ENCODE results near the gene DRG2.

The DRG2 gene

DNA sequence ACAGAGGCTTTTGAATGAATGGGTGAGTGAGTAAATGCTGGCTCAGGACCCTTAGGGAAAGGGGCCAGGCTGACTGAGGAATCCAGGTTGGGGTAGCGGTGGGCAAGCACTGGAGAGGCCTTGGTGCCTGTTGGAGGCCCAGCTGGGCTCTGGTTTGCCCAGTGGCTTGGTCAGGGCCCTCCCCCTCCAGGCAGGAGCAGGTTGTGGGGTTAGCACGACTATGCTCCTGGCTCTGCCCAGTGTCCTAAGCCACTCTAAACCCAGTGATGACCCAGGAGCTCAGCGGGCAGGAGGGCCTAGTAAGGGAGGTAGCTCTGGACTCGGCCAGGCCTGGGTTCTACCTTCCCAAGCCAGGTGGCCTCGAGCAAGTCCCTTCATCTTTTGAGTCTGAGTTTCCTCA is 28.3 kb downstream of the DRG2 start:
- no peak for DNase-seq (ENCODE audit: low read depth)

DNA sequence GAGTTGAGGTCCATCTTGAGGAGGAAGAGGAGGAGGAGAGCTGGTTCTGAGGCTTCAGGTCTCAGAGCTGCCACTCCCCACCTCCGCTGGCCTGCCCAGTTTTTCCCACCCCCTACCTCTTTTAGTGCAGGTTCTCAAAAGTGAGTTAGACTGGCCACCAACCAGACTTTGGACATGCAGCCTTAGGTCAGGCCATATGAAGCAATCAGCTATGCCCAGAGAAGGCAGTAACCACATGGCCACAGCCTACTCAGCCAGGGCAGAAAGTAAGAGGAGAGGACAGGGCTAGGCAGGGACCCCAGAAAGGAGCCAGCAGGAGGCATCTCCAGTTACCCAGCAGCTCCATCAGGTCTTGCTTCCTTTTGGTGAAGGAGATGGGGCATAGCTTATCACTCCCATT is 29.8 kb downstream of the DRG2 start:
- no peak for DNase-seq (ENCODE audit: low read depth)

DNA sequence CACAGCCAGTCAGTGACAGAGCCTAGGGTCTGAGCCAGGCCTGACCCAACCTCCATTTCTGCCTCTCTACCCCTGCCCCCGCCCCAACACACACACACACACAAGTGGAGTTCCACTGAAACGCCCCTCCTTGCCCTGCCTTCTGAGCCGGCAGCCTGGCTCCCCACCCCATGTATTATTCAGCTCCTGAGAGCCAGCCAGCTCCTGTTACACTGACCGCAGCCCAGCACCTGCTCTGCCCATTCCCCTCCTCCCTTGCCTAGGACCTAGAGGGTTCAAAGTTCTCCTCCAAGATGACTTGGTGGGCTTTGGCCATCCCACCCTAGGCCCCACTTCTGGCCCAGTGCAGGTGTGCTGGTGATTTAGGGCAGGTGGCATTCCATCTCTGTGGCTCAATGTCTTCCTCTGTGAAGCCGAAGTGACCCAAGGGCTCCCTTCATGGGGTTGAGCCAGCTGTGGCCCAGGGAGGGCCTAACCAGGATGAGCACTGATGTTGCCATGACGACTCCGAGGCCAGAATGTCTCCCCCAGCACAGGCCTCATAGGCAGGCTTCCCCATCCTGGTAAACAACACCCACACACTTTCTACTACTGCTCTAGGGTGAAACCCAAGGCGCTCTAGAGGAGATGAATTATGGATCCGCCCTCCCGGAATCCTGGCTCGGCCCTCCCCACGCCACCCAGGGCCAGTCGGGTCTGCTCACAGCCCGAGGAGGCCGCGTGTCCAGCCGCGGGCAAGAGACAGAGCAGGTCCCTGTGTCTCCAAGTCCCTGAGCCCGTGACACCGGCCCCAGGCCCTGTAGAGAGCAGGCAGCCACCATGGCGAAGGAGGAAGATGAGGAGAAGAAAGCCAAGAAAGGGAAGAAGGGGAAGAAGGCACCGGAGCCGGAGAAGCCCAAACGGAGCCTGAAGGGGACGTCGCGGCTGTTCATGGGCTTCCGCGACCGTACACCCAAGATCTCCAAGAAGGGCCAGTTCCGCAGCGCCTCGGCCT is 30.5 kb downstream of the DRG2 start:
- no peak for DNase-seq (ENCODE audit: low read depth)

DNA sequence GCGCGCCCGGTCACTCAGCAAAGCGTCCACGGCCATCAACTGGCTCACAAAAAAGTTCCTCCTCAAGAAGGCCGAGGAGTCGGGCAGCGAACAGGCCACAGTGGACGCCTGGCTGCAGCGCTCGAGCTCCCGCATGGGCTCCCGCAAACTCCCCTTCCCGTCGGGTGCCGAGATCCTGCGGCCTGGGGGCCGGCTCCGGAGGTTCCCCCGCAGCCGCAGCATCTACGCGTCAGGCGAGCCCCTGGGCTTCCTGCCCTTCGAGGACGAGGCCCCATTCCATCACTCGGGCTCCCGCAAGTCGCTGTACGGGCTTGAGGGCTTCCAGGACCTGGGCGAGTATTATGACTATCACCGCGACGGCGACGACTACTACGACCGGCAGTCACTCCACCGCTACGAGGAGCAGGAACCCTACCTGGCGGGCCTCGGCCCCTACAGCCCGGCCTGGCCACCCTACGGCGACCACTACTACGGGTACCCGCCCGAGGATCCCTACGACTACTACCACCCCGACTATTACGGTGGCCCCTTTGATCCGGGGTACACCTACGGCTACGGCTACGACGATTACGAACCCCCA is 31.5 kb downstream of the DRG2 start:
- DNase-seq (ENCODE audit: low read depth) = no peak

DNA sequence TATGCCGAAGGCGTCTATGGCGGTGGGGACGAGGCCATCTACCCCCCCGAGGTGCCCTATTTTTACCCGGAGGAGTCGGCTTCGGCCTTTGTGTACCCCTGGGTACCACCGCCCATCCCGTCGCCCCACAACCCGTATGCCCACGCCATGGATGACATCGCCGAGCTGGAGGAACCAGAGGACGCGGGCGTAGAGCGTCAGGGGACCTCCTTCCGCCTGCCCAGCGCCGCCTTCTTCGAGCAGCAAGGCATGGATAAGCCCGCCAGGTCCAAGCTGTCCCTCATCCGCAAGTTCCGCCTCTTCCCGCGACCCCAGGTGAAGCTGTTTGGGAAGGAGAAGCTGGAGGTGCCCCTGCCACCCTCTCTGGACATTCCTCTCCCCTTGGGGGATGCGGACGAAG is 32.2 kb downstream of the DRG2 start:
- DNase-seq (ENCODE audit: low read depth) = no peak

DNA sequence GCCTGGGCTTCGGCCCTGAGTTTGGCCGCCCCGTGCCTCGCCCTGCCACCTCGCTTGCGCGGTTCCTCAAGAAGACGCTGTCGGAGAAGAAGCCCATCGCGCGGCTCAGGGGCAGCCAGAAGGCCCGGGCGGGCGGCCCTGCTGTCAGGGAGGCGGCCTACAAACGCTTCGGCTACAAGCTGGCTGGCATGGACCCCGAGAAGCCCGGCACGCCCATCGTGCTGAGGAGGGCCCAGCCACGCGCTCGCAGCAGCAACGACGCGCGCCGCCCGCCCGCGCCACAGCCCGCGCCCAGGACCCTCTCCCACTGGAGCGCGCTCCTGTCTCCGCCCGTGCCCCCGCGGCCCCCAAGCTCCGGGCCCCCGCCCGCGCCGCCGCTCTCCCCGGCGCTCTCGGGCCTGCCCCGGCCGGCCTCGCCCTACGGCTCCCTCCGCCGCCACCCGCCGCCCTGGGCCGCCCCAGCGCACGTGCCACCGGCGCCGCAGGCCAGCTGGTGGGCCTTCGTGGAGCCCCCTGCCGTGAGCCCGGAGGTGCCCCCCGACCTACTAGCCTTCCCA is 32.8 kb downstream of the DRG2 start:
- no peak for DNase-seq (ENCODE audit: low read depth)

DNA sequence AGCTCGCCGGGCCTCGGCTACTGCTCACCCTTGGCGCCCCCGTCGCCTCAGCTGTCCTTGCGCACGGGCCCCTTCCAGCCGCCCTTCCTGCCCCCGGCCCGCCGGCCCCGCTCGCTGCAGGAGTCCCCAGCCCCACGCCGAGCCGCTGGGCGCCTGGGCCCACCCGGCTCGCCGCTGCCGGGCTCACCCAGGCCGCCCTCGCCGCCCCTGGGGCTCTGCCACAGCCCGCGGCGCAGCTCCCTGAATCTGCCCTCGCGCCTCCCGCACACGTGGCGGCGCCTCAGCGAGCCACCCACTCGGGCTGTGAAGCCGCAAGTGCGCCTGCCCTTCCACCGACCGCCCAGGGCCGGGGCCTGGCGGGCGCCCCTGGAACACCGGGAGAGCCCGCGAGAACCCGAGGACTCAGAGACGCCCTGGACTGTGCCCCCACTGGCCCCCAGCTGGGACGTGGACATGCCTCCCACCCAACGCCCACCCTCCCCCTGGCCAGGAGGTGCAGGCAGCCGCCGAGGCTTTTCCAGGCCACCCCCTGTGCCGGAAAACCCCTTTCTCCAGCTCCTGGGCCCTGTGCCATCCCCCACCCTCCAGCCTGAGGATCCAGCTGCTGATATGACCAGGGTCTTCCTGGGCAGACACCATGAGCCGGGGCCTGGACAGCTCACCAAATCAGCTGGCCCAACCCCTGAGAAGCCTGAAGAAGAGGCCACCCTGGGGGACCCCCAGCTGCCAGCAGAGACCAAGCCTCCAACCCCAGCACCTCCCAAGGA is 33.6 kb downstream of the DRG2 start:
- DNase-seq (ENCODE audit: low read depth) = no peak

DNA sequence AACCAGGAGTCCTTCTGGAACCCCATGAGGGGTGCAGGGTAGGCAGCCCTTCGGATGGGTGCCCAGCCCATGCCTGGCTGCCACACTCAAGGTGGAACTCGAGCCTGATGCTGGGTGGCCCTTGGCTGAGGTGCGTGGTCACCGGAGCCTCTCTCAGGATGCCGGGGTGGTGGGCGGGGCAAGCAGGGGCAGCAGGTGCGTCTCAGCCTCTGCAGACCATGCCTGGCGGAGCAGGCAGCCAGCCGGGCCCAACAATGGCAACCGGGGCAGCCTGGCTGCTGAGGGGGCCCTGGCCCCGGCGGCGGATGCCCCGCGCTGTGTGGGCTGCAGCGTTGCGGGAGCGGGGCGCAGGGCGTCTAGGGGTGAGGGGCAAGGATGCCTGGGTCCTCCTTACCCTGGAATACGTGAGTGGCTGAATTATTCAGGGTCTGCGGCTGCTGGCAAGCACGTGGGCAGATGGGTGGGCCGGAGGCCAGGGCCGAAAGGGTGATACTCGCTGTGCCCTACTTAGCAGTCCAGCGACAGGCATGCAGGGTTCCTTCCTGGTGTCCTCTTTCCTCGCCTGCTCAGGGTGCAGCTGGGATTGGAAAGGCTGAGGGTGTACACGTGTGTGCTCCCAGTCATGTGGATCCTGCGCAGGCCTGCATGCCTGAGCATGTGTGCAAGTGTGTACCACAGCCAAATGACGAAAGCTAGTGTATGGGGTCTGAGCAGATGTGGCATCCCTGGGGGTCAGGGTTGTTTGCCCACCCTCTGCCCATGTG is 35.4 kb downstream of the DRG2 start:
- DNase-seq (ENCODE audit: low read depth) = no peak

DNA sequence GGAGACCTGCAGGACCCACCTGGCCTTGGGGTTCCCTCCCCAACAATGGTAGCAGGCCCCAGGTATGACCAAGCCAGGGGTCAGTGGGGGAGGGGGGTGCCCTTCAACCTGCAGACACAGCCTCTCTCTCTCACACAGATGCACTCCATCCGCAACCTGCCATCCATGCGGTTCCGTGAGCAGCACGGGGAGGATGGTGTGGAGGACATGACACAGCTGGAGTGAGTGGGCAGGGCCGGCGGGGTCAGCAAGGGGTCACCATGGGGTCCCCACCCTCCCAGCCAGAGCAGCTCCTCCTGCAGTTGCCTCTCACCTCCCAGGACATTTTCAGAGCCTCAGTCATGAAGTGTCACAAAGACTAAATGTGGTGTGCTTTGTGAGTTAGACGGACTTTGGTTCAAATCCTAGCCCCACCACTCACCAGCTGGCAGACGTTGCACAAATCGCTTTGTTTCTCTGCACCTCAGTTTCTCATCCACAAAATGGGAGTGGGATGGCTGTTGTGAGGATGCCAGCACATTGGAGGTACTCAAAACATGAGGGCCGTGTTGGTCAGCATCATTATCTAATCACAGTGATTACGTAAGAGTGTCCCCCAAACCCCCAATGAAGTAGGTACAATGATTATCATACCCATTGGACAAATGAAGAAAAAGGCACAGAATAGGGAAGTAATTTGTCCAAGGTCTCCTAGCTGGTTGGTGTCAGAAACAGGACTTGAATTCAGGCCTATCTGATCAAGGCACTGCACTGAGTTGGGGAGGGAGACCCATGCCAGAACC is 36.8 kb downstream of the DRG2 start:
- DNase-seq (ENCODE audit: low read depth) = no peak

DNA sequence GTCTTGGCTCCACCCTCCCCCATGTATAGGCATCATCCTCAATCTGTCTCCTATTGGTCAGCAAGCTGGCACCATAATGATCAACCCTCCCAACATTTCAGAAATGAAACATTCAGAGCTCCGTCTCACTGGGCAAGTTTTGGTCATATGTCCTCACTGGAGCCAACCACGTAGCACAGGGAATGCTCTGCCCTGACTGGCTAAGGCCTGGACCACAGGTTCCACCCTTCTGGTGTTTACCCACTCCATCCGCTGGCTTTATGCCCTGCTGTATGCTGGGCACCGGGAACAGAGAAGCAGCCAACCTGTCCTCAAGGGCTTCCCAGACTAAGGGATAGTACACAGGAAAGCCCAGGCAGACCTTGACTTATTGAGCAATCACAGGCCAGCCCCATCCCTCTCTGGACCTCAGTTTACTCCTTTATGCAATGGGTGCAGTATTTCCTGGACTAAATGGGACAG is 41.3 kb downstream of the DRG2 start:
- DNase-seq (ENCODE audit: low read depth) = no peak

DNA sequence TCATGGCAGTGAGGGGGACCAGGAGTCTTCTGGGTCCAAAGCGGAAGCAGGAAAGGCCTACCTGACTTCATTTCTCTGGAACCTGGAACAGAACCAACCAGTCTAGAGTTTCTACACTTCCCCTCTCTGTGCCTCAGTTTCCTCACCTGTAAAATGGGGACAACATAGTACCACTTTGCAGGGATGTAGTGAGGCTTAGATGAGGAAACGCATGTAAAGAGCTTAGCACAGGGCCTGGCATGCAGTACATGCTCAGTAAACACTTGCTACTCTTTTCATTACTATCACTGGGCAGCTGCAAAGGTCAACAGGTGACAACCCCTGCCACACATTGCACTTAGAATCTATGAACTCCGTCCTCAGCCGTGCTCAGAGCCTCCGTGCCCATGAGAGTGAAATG is 45.0 kb downstream of the DRG2 start:
- DNase-seq (ENCODE audit: low read depth) = no peak

DNA sequence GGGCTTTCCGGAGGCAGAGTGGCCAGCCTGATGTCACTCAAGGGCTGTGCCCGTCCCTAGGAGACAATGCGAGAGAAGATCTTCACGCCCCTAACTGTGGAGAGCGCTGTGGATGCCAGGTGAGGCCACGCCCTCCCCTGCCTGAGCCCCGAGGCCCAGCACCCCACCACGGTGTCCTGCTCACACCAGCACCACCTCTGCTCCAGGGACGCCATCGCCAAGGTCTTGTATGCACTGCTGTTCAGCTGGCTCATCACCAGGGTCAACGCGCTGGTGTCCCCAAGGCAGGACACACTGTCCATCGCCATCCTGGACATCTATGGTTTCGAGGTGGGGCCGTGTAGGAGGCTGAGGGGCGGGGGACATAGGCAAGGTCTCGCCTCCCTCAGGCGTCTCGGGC is 48.6 kb downstream of the DRG2 start:
- DNase-seq (ENCODE audit: low read depth) = no peak

DNA sequence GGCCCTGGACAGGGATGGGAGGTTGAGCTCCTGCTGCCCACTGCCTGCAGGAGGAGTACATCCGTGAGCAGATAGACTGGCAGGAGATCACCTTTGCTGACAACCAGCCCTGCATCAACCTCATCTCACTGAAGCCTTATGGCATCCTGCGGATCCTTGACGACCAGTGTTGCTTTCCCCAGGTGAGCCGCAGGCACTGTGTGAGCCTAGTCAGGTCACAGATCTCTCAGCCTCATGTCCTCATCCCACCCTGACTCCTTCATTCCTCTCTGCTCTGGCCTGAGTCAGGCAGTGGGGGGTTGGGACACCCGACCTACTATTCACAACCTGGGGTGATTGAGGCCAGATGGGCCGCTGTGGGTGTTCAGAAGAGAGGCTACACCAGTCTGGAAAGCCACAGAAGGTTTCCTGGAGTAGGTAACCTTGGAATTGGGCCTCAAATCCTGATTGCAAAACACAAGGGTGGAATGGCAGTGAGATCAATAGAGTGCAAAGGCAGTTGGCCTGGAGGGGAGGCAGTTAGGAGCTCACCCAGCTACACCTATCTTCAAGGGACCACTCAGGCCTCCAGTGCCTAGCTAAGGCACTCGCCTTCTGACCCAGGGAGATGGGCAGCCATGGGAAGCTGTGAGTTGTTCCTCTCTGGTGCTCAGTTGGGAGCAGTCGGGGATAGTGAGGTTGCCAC is 50.5 kb downstream of the DRG2 start:
- DNase-seq (ENCODE audit: low read depth) = no peak

DNA sequence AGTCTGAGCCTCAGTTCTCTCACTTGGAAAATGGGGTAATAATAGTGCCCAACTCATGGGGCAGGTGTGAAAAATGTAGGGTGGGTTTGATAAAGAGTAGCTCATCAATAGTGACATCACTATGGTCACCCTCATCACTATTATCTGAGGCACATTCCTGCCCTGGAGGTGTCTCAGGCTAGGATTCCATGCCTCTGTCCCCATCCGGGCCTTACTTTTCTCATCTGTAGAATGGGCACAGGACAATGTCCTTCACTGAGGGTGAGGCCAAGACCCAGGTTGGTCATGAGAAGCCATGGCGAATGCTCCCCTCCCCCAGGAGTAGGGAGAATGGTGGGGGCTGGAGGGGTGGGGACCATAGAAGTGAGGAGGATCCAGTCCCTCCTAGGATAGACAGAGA is 51.3 kb downstream of the DRG2 start:
- no peak for DNase-seq (ENCODE audit: low read depth)

DNA sequence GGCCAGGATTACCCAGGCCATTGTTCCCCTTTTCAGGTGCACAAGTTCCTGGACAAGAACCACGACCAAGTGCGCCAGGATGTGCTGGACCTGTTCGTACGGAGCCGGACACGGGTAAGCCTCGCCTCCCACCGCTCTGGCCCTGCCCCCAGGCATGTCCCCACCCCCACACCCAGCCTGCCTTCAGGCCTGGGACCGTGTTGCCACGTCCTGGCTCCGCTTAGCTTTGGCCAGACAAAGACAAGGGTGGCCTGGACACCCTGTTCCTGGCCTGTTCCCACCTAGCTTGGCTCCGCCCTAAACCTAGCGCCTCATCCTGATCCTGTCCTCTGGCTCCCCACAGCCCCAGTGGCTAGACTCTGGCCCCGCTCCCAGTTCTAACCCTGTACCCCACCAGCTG is 51.8 kb downstream of the DRG2 start:
- DNase-seq (ENCODE audit: low read depth) = no peak

DNA sequence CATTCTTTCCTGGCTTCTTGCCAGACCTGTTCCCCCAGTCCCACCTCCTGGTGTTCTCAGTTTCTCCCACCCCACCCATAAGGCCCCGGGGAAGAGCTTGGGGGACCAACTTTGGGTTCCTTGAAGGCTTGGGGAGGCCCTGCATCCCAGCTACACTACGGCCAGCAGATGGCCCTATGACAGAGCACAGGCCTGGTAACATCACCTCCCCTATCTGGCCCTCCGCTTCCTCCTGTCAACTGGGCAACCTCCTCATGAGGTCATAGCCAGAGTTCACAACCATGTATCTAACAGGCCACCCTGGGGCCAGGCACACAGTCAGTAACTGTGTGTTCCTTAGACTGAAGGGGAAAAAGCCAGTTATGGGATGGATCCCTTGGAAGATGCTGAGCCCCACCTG is 52.2 kb downstream of the DRG2 start:
- no peak for DNase-seq (ENCODE audit: low read depth)

DNA sequence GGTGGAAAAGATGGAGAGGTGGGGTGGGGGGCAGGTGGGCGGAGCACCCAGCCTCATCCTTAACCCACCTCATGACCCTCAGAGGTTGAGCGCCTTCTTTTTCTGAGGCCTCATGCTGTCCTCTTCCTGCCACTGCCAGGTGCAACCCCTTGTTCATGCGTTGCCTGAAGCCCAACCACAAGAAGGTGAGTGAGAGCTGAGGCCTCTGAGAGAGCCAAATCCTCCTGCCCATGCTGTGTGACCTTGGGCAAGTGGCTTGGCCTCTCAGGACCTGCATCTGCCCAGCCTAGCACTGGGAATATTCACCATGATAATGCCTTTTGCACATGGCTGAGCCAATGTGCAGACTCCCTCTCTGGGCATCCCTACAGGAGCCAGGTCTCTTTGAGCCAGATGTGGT is 52.9 kb downstream of the DRG2 start:
- no peak for DNase-seq (ENCODE audit: low read depth)

DNA sequence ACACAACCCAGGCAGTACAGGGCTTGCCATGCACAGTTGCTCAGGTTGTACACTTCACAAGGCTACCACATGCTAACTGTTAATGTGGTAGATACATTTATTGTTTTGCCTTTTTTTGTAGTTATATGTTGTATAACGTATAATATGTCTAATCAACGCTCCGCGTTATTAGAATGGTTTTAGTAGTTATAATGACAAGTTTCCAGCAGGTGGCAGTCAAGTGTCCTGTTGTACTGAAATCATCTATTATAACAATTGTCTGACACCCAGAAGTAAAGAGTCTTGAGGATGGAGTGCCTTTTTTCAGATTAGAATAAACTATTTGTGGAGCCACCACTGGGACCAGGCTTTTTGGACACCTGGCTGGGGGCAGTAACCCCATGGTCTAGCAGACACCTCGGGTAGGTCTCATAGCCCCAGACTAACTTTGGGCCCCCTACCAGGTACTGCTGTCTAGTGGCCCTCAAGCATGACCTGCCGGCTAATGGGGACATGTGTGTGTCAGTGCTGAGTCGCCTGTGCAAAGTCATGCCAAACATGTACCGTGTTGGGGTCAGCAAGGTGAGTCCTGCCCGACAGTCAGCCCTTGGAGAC is 53.6 kb downstream of the DRG2 start:
- DNase-seq (ENCODE audit: low read depth) = peak; percentile 12

DNA sequence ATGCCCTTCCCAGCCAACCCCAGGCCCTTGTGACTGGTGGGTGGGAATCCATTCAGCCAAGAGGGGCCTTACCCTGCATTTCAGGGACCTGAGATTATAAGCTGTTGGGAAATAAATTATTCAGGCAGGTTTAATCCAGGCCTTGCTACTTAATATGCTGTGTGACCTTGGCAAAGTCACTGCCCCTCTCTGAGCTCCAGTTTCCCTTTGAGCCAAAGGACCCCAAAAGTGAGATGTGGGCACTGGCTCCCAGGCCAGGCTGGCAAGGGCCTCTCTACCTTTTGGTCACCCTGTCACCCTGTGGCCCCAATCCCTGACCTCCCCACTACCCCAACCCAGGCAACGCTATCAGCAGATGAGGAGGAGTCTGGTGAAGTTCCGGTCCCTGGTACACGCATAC is 54.7 kb downstream of the DRG2 start:
- no peak for DNase-seq (ENCODE audit: low read depth)

Data from stimulated activated CD8-positive, alpha-beta memory T cell treated with anti-CD3 and anti-CD28 coated beads, Interleukin-15, amount 100 ng/mL, for 1 hour (primary cell).